Measurements from ENCODE around the gene UBL4A.

The UBL4A gene

DNA sequence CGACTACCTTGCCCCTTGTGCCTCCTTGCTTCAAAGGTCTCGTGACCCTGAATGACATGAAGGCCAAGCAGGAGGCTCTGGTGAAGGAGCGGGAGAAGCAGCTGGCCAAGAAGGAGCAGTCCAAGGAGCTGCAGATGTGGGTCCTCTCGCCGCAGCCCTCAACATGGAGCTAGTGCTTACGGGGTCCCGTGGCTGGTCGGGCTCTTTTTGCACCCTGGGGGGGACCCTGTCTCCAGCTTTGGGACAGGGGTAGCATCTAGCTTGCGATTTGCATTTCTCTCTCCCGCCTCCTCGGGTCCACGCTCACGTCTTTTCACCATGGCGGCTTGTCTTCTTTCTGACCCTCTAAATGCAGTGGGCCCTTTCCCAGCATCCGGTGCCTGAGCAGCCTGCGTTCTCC lies 40.6 kb downstream of the UBL4A start:
- no peak for DNase-seq (ENCODE audit: low read depth in 1 of 2, low spot score in 1 of 2)
- in situ Hi-C loops (cut with HindIII; ENCODE audit: low pct_unique_long_range_greater_than_20kb, low sequenced_read_pairs): no loop called here
- no peak for TF ChIP-seq JUND (IDR thresholded peaks at IDR 0.05; ENCODE audit: low read depth)

DNA sequence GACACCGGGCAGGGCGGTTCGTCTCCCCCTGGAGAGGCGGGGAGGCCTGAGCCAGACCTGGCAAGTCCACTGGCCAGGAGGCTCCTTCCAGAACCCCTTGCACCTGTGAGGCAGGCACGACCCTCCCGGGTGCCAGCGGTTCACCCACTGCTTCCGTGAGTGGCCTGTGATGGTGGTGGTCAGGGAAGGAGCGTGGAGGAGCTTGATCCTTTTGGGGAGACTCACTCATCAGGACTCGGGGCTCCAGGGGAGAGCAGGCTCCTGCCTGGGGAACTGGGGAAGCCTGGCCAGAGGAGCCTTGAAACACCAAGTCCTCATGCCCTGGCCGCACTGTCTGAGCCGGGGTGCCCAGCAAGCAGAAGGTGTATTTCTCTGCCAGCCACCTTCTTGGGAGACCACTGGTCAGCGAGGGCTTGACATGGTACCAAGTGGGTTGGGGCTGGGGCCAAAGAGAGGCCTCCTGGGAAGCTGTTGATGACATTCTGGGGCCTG lies 41.6 kb downstream of the UBL4A start:
- in situ Hi-C loops (cut with HindIII; ENCODE audit: low pct_unique_long_range_greater_than_20kb, low sequenced_read_pairs): no loop called here
- DNase-seq (ENCODE audit: low read depth in 1 of 2, low spot score in 1 of 2): no peak
- no peak for TF ChIP-seq JUND (IDR thresholded peaks at IDR 0.05; ENCODE audit: low read depth)

DNA sequence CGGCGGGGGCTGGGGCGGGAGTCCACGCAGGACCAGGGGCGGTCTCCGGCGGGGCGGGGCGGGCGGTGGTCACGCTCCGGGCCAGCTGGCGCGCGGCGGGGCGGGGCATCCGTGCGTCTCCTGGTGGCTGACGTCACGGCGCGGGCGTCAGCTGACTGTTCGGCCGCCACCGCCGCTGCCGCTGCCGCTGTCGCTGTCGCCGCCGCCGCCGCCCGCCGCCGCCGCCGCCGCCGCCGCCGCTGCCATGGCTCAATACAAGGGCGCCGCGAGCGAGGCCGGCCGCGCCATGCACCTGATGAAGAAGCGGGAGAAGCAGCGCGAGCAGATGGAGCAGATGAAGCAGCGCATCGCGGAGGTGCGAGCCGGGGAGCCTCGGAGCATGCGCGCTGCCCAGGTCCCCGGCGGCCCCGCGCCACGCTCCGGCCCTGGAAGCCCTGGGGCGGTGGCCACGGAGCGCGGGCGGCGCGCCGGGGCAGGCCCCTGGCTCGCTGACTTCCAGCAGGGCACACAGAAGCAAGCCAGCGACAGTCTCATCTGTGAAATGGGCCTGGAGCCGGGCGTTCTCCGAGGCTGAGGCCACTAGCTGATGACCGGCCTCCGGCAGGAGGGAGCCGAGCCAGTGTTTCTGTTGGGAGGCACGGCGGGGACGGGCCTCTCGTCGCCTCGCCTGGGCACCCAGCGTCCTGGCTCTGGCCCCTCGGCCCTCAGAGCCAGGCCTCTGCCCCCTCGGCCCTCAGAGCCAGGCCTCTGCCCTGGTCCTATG lies 42.2 kb downstream of the UBL4A start, which contains the start of gene FAM50A:
FAM50A (plus strand) TSS at position 150 of the 763 bp plus-strand sequence; CDS start at position 245, 95 bp downstream.
- peak; percentile 63 to 66 for DNase-seq (ENCODE audit: low read depth in 1 of 2, low spot score in 1 of 2)
- in situ Hi-C loops (cut with HindIII; ENCODE audit: low pct_unique_long_range_greater_than_20kb, low sequenced_read_pairs): no loop called here

DNA sequence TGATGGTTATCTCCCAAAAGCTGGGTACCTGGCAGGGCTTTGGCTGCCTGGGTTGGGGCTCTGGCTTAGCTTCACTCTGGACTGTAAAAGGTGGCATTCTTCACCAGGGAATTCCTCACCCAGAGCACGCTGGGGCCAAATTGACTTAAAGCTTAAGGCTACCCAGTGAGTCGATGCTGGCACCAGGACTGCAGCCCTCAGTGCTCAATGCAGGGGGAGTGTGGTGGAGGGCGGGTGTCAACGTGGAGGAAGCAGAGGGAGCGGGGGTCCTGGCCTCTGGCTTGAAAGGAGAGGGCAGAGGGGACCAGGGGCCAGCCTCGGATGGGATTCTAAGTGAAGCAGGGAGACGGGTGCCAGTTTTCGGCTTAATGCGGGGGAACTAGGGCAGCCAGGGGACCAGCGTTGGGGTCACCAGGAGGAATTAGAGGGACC lies 42.9 kb downstream of the UBL4A start:
- in situ Hi-C loops (cut with HindIII; ENCODE audit: low pct_unique_long_range_greater_than_20kb, low sequenced_read_pairs): no loop called here
- DNase-seq (ENCODE audit: low read depth in 1 of 2, low spot score in 1 of 2): peak in 1 of 2 experiments; percentile 31
- no peak for TF ChIP-seq JUND (IDR thresholded peaks at IDR 0.05; ENCODE audit: low read depth)

More for the DNA sequence above, 42.2 kb downstream of the UBL4A start, which contains the start of gene FAM50A:
- TF ChIP-seq JUND (IDR thresholded peaks at IDR 0.05; ENCODE audit: low read depth): no peak

DNA sequence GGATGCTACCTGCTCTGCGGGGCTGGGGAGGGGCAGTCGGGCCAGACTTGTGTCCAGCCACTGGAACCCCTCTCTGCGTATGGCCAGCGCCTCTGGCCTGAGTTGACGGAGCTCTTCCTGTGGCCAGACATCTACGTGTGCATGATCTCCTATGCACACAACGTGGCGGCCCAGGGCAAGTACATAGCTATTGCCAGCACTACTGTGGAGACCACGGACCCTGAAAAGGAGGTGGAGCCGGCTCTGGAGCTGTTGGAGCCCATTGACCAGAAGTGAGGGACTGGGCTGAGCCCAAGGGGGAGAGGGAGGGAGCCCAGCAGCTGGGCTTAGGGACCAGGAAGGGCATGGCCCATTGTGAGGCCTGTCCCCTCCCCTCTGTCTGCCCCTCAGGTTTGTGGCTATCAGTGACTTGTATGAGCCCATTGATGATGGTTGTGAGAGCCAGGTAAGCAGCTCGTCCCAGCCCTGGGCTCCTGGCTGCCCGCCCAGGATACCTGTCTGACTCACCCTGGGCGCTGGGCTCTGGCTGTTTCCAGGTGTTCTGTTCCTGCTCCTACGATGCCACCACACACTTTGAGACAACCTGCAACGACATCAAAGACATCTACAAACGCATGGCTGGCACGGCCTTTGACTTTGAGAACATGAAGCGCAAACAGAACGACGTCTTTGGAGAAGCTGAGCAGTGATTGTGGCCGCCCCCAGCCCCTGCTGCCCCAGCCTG lies 44.3 kb downstream of the UBL4A start:
- in situ Hi-C loops (cut with HindIII; ENCODE audit: low pct_unique_long_range_greater_than_20kb, low sequenced_read_pairs): no loop called here
- no peak for DNase-seq (ENCODE audit: low read depth in 1 of 2, low spot score in 1 of 2)
- TF ChIP-seq JUND (IDR thresholded peaks at IDR 0.05; ENCODE audit: low read depth): no peak

DNA sequence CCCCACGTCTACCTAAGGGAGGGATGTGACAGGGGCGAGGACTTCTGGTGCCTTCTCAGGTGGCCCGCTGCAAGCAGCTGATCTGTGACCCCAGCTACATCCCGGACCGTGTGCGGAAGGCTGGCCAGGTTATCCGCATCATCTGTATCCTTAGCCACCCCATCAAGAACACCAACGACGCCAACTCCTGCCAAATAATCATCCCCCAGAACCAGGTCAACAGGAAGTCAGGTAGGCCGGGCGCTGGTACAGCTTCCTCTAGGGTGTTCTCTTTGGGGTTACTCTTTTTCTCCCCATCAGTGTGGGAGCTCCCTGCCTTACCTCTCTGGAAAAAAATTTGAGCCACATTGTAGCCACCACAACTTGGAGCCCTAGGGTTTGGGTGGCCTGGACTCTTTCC lies 44.9 kb downstream of the UBL4A start:
- no peak for DNase-seq (ENCODE audit: low read depth in 1 of 2, low spot score in 1 of 2)
- no peak for TF ChIP-seq JUND (IDR thresholded peaks at IDR 0.05; ENCODE audit: low read depth)
- in situ Hi-C loops (cut with HindIII; ENCODE audit: low pct_unique_long_range_greater_than_20kb, low sequenced_read_pairs): no loop called here

DNA sequence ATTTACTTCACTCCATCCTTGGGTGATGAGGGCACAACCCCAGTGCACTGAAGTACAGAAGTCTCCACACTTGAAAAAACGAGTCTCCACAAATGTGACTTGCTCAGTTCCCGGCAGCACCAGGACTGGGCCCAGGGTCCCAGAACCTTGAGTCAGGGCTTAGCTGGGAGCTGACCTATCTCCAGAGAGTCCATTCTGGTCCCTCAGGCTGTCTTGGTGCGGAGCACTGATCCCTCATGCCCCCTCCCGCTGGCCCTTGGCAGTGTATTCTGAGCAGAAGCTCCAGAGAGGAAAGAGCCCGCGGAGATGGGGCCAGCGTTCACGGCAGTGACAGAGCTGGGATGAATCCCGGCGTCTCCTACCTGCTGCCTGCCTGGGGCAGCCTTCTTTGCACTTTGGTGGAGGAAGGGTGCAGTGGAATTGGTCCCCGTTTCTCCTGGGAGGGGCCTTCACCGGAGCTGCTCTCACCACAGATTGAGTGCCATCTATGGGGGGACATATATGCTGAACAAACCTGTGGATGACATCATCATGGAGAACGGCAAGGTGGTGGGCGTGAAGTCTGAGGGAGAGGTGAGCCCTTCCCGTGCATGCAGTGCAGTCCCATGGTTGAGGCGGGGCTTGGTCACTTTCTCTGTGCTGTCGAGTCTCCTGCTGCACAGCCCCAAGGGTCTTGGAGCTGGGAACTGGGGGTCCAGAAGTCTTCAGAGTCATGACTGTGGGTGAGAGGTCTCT lies 45.6 kb downstream of the UBL4A start:
- TF ChIP-seq JUND (IDR thresholded peaks at IDR 0.05; ENCODE audit: low read depth): no peak
- in situ Hi-C loops (cut with HindIII; ENCODE audit: low pct_unique_long_range_greater_than_20kb, low sequenced_read_pairs): no loop called here
- DNase-seq (ENCODE audit: low read depth in 1 of 2, low spot score in 1 of 2): no peak

DNA sequence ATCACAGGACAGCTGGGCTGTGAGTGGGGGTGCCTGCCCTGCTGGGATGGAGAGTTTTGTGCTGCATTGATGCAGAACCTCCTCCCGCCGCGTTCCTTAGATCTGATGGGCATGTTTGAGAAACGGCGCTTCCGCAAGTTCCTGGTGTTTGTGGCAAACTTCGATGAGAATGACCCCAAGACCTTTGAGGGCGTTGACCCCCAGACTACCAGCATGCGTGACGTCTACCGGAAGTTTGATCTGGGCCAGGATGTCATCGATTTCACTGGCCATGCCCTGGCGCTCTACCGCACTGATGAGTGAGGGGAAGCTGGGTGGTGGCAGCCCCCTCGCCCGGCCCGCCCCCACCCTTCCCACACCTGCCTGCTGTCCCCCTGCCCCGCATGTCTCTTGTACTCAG lies 46.6 kb downstream of the UBL4A start:
- in situ Hi-C loops (cut with HindIII; ENCODE audit: low pct_unique_long_range_greater_than_20kb, low sequenced_read_pairs): no loop called here
- no peak for TF ChIP-seq JUND (IDR thresholded peaks at IDR 0.05; ENCODE audit: low read depth)
- no peak for DNase-seq (ENCODE audit: low read depth in 1 of 2, low spot score in 1 of 2)

DNA sequence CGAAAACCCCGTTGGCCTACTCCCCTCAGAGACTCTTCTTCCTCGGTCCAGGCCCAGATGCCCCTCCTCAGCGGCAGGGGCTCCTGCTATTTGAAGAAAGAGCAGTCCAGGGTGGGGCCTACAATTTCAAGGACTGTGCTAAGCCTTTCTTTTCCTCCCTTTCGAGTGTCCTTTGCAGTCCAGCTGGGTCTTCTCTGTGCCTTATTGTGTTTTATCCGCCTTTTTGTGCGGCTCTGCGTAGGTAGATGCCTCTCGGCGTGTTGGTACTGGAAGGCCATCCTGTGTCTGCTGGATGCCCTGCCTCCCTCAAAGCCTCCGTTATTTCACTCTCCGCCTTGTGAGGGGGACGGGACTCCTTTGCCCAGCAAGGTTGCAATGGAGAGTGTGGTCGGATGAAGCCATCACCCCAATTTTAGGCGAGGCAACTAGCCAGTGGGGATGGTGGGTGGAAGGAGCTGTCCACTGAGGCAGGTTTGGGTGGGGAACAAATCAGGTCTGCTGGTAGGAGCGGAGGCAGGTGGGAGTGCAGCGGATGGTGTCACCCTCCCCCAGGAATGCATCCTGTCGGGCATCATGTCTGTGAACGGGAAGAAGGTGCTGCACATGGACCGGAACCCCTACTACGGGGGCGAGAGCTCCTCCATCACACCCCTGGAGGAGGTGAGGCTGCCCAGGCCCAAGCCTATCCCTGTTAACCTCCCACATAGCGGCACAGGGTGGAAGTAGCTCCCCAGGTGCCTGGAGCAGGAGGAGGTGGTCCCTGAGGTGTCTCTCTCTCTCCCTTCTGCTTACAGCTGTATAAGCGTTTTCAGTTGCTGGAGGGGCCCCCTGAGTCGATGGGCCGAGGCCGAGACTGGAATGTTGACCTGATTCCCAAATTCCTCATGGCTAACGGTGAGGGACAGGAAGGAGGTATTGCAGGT lies 48.2 kb downstream of the UBL4A start:
- no peak for TF ChIP-seq JUND (IDR thresholded peaks at IDR 0.05; ENCODE audit: low read depth)
- in situ Hi-C loops (cut with HindIII; ENCODE audit: low pct_unique_long_range_greater_than_20kb, low sequenced_read_pairs): no loop called here
- no peak for DNase-seq (ENCODE audit: low read depth in 1 of 2, low spot score in 1 of 2)

DNA sequence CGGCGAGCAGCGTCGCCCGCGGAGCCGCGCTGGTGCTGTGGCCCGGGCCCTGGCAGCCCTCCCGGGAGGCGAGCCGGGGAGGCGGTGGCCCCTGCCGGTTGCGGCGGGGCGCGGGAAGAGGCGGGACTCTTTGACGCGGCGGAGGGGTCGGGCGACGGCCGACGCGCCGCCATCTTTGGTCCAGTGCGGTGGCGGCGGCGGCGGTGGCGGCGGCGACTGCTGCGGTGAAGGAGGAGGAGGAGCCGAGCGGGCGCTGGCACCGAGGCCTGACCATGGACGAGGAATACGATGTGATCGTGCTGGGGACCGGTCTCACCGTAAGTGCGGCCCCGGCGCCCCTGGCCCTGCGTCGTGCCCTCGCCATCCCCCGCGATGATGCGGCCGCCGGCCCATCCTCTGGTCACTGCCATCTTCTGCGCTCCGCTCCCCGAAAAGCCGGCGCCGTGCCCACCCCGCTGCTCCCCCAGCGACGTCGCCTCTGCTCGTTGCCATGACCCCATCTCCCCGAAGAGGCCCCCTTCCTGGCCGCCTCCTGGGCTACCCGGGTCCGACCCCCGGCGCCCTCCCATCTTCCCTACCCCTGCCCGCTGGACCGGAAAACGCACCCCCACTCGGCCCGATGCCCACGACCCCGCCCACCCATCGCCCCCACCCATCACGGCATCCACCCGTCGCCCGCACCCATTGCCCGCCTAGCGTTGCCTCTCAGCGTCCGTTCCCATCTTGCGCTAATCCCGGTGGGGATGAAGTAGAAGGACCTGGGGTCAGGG lies 49.2 kb downstream of the UBL4A start, which contains the start of gene GDI1:
GDI1 (plus strand) TSS at position 172 of the 770 bp plus-strand sequence; CDS start at position 273, 101 bp downstream.
- no peak for TF ChIP-seq JUND (IDR thresholded peaks at IDR 0.05; ENCODE audit: low read depth)
- peak in 1 of 2 experiments; percentile 49 for DNase-seq (ENCODE audit: low read depth in 1 of 2, low spot score in 1 of 2)
- in situ Hi-C loops (cut with HindIII; ENCODE audit: low pct_unique_long_range_greater_than_20kb, low sequenced_read_pairs): no loop called here
